SK-N-SH (cell line): ENCODE results near the gene HOXA5.

Source experiments
- EP300 ChIP-seq, 2 experiments: IDR thresholded peaks; 2 replicates each; pipeline versions ENCODE4 v1.4.0 to v1.6.1; 2012; ENCODE audit warnings: borderline replicate concordance in 1 of 2, low read depth in 1 of 2, low read length in 1 of 2
- EZH2phosphoT487 ChIP-seq: fragments of 200-600 bp; sonication (generic); IDR thresholded peaks from 2 replicates; pipeline ENCODE4 v1.6.1; 2017; ENCODE audit warnings: low read depth, mixed run types, mild to moderate bottlenecking, antibody characterized with exemption, moderate library complexity, borderline replicate concordance
- FOXJ3 ChIP-seq: sonication (generic); formaldehyde crosslinking; IDR thresholded peaks from 2 replicates; pipeline ENCODE4 v1.5.1; 2020; ENCODE audit warnings: mild to moderate bottlenecking, missing genetic modification reagents
- JUND ChIP-seq: IDR thresholded peaks from 2 replicates; pipeline ENCODE4 v1.4.0; 2012
- RAD21 ChIP-seq: IDR thresholded peaks from 2 replicates; pipeline ENCODE4 v1.6.1; 2012; ENCODE audit warnings: mild to moderate bottlenecking, low read length
- REST ChIP-seq: IDR thresholded peaks from 2 replicates; pipeline ENCODE4 v1.6.1; 2012; ENCODE audit warnings: mild to moderate bottlenecking, low read depth, low read length, moderate library complexity
- RFX5 ChIP-seq: IDR thresholded peaks from 2 replicates; pipeline ENCODE4 v1.6.1; 2012; ENCODE audit warnings: mild to moderate bottlenecking, improper control_type of control experiment, low read length
- TAF1 ChIP-seq: IDR thresholded peaks from 2 replicates; pipeline ENCODE4 v1.6.1; 2012; ENCODE audit warnings: low read depth, mild to moderate bottlenecking, low read length, moderate library complexity, borderline replicate concordance
- TF ChIP-seq, protein P1 (sequence below): fragments of 200-600 bp; sonication (generic); IDR thresholded peaks from 2 replicates; pipeline ENCODE4 v1.6.1; 2017; ENCODE audit warnings: antibody characterized with exemption, mild to moderate bottlenecking, moderate library complexity

DNA sequence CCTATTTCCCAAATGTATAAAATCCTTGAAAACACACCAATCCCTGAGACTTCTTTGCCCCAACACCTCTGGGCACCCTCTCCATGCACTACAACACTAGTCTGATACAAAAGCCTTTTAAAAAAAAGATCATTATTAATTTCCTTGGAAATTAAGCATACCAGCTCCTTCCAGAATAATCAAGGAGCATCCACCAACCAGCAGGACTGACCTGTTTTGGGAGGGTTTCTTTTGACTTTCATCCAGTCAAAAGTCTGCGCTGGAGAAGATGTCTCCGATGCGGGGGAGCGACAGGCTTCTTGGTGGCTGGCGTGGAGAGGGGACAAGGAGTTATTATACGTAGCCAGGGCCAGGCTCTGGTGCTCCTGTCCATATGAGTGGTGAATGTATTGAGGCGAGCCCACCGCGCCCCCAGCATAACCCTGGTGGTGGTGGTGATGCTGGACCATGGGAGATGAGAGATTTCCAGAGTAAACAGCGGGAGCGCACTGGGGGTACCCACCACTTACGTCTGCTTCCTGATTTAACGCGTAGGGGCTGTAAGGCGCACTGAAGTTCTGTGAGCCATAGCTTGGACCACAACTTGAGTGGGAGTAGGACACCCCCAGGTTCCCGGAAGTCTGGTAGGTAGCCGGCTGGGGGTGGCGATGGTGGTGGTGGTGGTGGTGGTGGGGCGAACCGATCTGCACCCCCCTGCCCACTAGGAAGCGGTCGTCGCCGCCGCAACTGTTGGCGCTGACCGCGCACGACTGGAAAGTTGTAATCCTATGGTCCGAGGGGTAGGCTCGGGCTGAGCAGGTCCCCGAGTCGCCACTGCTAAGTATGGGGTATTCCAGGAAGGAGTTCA, 48.2 kb downstream of the HOXA5 start:
- TF ChIP-seq RAD21 (no peak), TAF1 (no peak), JUND (no peak), RFX5 (no peak), FOXJ3 (CRISPR knock-in tag) (no peak), EP300 (IDR thresholded peaks at IDR 0.05; ENCODE audit: borderline replicate concordance in 1 of 2, low read depth in 1 of 2, low read length in 1 of 2) (no peak), EZH2phosphoT487 (no peak), REST (no peak)
- TF ChIP-seq, protein P1, sequence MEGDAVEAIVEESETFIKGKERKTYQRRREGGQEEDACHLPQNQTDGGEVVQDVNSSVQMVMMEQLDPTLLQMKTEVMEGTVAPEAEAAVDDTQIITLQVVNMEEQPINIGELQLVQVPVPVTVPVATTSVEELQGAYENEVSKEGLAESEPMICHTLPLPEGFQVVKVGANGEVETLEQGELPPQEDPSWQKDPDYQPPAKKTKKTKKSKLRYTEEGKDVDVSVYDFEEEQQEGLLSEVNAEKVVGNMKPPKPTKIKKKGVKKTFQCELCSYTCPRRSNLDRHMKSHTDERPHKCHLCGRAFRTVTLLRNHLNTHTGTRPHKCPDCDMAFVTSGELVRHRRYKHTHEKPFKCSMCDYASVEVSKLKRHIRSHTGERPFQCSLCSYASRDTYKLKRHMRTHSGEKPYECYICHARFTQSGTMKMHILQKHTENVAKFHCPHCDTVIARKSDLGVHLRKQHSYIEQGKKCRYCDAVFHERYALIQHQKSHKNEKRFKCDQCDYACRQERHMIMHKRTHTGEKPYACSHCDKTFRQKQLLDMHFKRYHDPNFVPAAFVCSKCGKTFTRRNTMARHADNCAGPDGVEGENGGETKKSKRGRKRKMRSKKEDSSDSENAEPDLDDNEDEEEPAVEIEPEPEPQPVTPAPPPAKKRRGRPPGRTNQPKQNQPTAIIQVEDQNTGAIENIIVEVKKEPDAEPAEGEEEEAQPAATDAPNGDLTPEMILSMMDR = no peak
